HEK293 (cell line): ENCODE measurements around the gene ZEB2.
A peak's percentile ranks its signal among the peaks of the same experiment; 100 is the strongest.

ENCODE experiments used
- CTCF ChIA-PET: fragments of 350-600 bp; formaldehyde crosslinking; extraction: SDS; loops from one replicate; lab custom pipeline; 2021; ENCODE audit warnings: antibody characterized with exemption; lab: Yijun Ruan, JAX
- POLR2A ChIA-PET: fragments of 300-600 bp; formaldehyde crosslinking; extraction: SDS; loops from one replicate; lab custom pipeline; 2020; ENCODE audit warnings: antibody characterized with exemption, inconsistent platforms; lab: Yijun Ruan, JAX
- H3K27ac ChIP-seq: fragments of 200-500 bp; sonication (Bioruptor generic); 2 replicates; pipeline ENCODE4 v1.5.1; 2014; ENCODE audit warnings: low read depth, low read length, control low read depth, inconsistent platforms; ENCODE audit errors: extremely low read depth
- H3K36me3 ChIP-seq, 2 experiments: fragments of 200-500 bp in 1 of 2; sonication (Bioruptor generic) in 1 of 2; 1 replicate in 1 of 2; 2 replicates in 1 of 2; pipeline ENCODE4 v1.5.1; 2014 to 2017; ENCODE audit warnings: inconsistent platforms in 2 of 2, low read length in 2 of 2; ENCODE audit not compliant: control insufficient read depth in 2 of 2, insufficient read depth in 1 of 2
- H3K4me1 ChIP-seq: fragments of 200-500 bp; sonication (Bioruptor generic); 2 replicates; pipeline ENCODE4 v1.5.1; 2014; ENCODE audit warnings: mild to moderate bottlenecking, low read length, inconsistent platforms; ENCODE audit not compliant: control insufficient read depth, insufficient read depth
- H3K4me3 ChIP-seq: 2 replicates; pipeline ENCODE4 v1.5.1; 2011; ENCODE audit warnings: low read depth, mild to moderate bottlenecking, control low read depth, low read length, moderate library complexity
- H3K9me3 ChIP-seq: fragments of 200-500 bp; sonication (Bioruptor generic); 2 replicates; pipeline ENCODE4 v1.5.1; 2014; ENCODE audit warnings: low read depth, low read length, inconsistent platforms; ENCODE audit not compliant: control insufficient read depth, insufficient read depth
- GFI1B ChIP-seq: fragments of 450-650 bp; formaldehyde crosslinking; IDR thresholded peaks from 2 replicates; pipeline ENCODE4 v1.5.1; 2016; ENCODE audit warnings: missing biosample characterization, missing genetic modification characterization
- HOXD13 ChIP-seq: sonication (generic); formaldehyde crosslinking; IDR thresholded peaks from 2 replicates; pipeline ENCODE4 v1.8.0; 2022; ENCODE audit warnings: missing genetic modification reagents, borderline replicate concordance
- KLF10 ChIP-seq: fragments of 450-650 bp; IDR thresholded peaks from 2 replicates; pipeline ENCODE4 v1.5.1; 2018; ENCODE audit warnings: missing biosample characterization, mild to moderate bottlenecking, missing genetic modification characterization
- PRDM1 ChIP-seq: fragments of 450-650 bp; formaldehyde crosslinking; IDR thresholded peaks from 2 replicates; pipeline ENCODE4; 2016; ENCODE audit warnings: missing biosample characterization, missing genetic modification characterization
- SP2 ChIP-seq: fragments of 450-650 bp; formaldehyde crosslinking; IDR thresholded peaks from 2 replicates; pipeline ENCODE4 v1.5.1; 2016; ENCODE audit warnings: missing biosample characterization, missing genetic modification characterization
- SP7 ChIP-seq: fragments of 450-650 bp; formaldehyde crosslinking; IDR thresholded peaks from 2 replicates; pipeline ENCODE4 v1.5.1; 2016; ENCODE audit warnings: missing biosample characterization, missing genetic modification characterization
- ZBTB26 ChIP-seq: fragments of 450-650 bp; formaldehyde crosslinking; optimal IDR thresholded peaks from 2 replicates; pipeline ENCODE3; 2016; ENCODE audit warnings: missing biosample characterization, mild to moderate bottlenecking, missing genetic modification characterization
- ZBTB8A ChIP-seq: fragments of 450-650 bp; formaldehyde crosslinking; IDR thresholded peaks from 2 replicates; pipeline ENCODE4 v1.5.1; 2016; ENCODE audit warnings: missing biosample characterization, missing genetic modification characterization
- ZEB2 ChIP-seq: fragments of 450-650 bp; formaldehyde crosslinking; IDR thresholded peaks from 2 replicates; pipeline ENCODE4 v1.5.1; 2016; ENCODE audit warnings: missing biosample characterization, missing genetic modification characterization
- ZNF175 ChIP-seq: fragments of 450-650 bp; formaldehyde crosslinking; IDR thresholded peaks from 2 replicates; pipeline ENCODE4 v1.5.1; 2016; ENCODE audit warnings: missing biosample characterization, missing genetic modification characterization
- ZNF223 ChIP-seq: fragments of 450-650 bp; formaldehyde crosslinking; IDR thresholded peaks from 2 replicates; pipeline ENCODE4 v1.5.1; 2016; ENCODE audit warnings: missing biosample characterization, missing genetic modification characterization
- ZNF335 ChIP-seq: fragments of 450-650 bp; formaldehyde crosslinking; conservative IDR thresholded peaks from 2 replicates; pipeline ENCODE4 v1.5.1; 2016; ENCODE audit warnings: missing biosample characterization, missing genetic modification characterization
- ZNF341 ChIP-seq: fragments of 450-650 bp; formaldehyde crosslinking; IDR thresholded peaks from 2 replicates; pipeline ENCODE4; 2016; ENCODE audit warnings: low read depth, missing biosample characterization, missing genetic modification characterization
- ZNF366 ChIP-seq: fragments of 450-650 bp; formaldehyde crosslinking; conservative IDR thresholded peaks from 2 replicates; pipeline ENCODE4 v1.5.1; 2016; ENCODE audit warnings: missing biosample characterization, missing genetic modification characterization
- ZNF37A ChIP-seq: fragments of 450-650 bp; IDR thresholded peaks from 2 replicates; pipeline ENCODE4 v1.5.1; 2018; ENCODE audit warnings: missing biosample characterization, missing genetic modification characterization
- ZNF404 ChIP-seq: fragments of 450-650 bp; formaldehyde crosslinking; IDR thresholded peaks from 2 replicates; pipeline ENCODE4 v1.5.1; 2017; ENCODE audit warnings: missing biosample characterization, missing genetic modification characterization
- ZNF433 ChIP-seq: fragments of 450-650 bp; formaldehyde crosslinking; IDR thresholded peaks from 2 replicates; pipeline ENCODE4 v1.5.1; 2016; ENCODE audit warnings: missing biosample characterization, missing genetic modification characterization, low read depth
- ZNF501 ChIP-seq: fragments of 450-650 bp; formaldehyde crosslinking; IDR thresholded peaks from 2 replicates; pipeline ENCODE4 v1.5.1; 2016; ENCODE audit warnings: missing biosample characterization, missing genetic modification characterization
- ZNF560 ChIP-seq: fragments of 450-650 bp; formaldehyde crosslinking; IDR thresholded peaks from 2 replicates; pipeline ENCODE4 v1.5.1; 2017; ENCODE audit warnings: missing biosample characterization, missing genetic modification characterization, borderline replicate concordance
- ZNF561 ChIP-seq: fragments of 450-650 bp; IDR thresholded peaks from 2 replicates; pipeline ENCODE4 v1.5.1; 2018; ENCODE audit warnings: missing biosample characterization, missing genetic modification characterization, borderline replicate concordance
- ZNF596 ChIP-seq: fragments of 450-650 bp; IDR thresholded peaks from 2 replicates; pipeline ENCODE4 v1.5.0; 2018; ENCODE audit warnings: missing biosample characterization, mild to moderate bottlenecking, missing genetic modification characterization, moderate library complexity
- ZNF654 ChIP-seq: fragments of 450-650 bp; formaldehyde crosslinking; IDR thresholded peaks from 2 replicates; pipeline ENCODE4 v1.5.1; 2016; ENCODE audit warnings: low read depth, missing biosample characterization, missing genetic modification characterization
- ZNF660 ChIP-seq: fragments of 450-650 bp; IDR thresholded peaks from 2 replicates; pipeline ENCODE4 v1.5.1; 2018; ENCODE audit warnings: missing biosample characterization, mild to moderate bottlenecking, missing genetic modification characterization
- ZNF664 ChIP-seq: fragments of 450-650 bp; formaldehyde crosslinking; IDR thresholded peaks from 2 replicates; pipeline ENCODE4 v1.5.1; 2016; ENCODE audit warnings: missing biosample characterization, missing genetic modification characterization
- ZNF701 ChIP-seq: fragments of 450-650 bp; formaldehyde crosslinking; IDR thresholded peaks from 2 replicates; pipeline ENCODE4 v1.5.1; 2016; ENCODE audit warnings: missing biosample characterization, missing genetic modification characterization
- ZNF707 ChIP-seq: fragments of 450-650 bp; formaldehyde crosslinking; IDR thresholded peaks from 2 replicates; pipeline ENCODE4 v1.5.1; 2016; ENCODE audit warnings: missing biosample characterization, missing genetic modification characterization
- ZNF76 ChIP-seq: fragments of 450-650 bp; formaldehyde crosslinking; IDR thresholded peaks from 2 replicates; pipeline ENCODE4; 2016; ENCODE audit warnings: low read depth, missing biosample characterization, missing genetic modification characterization, borderline replicate concordance
- ZNF843 ChIP-seq: fragments of 450-650 bp; formaldehyde crosslinking; IDR thresholded peaks from 2 replicates; pipeline ENCODE4 v1.5.1; 2016; ENCODE audit warnings: missing biosample characterization, missing genetic modification characterization
- ZSCAN30 ChIP-seq: fragments of 450-650 bp; IDR thresholded peaks from 2 replicates; pipeline ENCODE4 v1.5.1; 2018; ENCODE audit warnings: missing biosample characterization, mild to moderate bottlenecking, missing genetic modification characterization, moderate library complexity
- ZXDB ChIP-seq: fragments of 450-650 bp; formaldehyde crosslinking; IDR thresholded peaks from 2 replicates; pipeline ENCODE4 v1.5.1; 2016; ENCODE audit warnings: missing biosample characterization, missing genetic modification characterization

Gene ZEB2

DNA sequence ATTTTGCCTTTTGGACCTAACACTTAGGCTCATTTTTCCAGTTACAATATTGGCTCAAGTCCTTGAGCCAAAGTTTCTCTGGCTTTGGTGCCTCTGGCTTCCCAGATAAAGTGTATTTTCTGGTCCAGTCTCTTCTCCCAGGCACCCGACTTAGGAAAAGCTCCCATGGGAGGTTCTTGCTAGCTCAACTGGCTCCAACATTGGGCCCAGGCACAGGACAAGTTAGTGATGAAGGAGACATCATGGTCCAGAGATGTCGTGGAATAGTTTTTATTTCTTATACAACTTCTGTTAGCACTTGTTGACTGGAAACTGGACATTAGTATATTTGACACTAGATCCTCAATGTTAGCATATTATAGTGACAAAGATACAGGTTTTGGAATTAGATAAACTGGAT is 8.2 kb upstream of the ZEB2 start:
- POLR2A ChIA-PET = no interaction called here
- H3K36me3 ChIP-seq = no peaks in the 10 kb centered on the region
- H3K4me3 ChIP-seq = no peak overlapping the region
- H3K27ac ChIP-seq = no peak overlapping the region
- CTCF ChIA-PET = no interaction called here
- H3K4me1 ChIP-seq = peaks cover 2% of the 10 kb centered on the region; the same call in 1 of the 2 replicates
- TF ChIP-seq KLF10 (tag by site-specific recombination) (no peak), ZNF366 (tag by site-specific recombination) (no peak), PRDM1 (no peak), ZBTB26 (no peak), ZNF404 (no peak), ZNF596 (tag by site-specific recombination) (no peak), ZSCAN30 (tag by site-specific recombination) (no peak), ZNF175 (no peak), SP2 (tag by site-specific recombination) (no peak), ZNF660 (tag by site-specific recombination) (no peak), ZNF707 (tag by site-specific recombination) (no peak), ZNF561 (tag by site-specific recombination) (no peak), ZNF664 (tag by site-specific recombination) (no peak), ZNF654 (tag by site-specific recombination) (no peak)
- no peaks in the 10 kb centered on the region for H3K9me3 ChIP-seq

DNA sequence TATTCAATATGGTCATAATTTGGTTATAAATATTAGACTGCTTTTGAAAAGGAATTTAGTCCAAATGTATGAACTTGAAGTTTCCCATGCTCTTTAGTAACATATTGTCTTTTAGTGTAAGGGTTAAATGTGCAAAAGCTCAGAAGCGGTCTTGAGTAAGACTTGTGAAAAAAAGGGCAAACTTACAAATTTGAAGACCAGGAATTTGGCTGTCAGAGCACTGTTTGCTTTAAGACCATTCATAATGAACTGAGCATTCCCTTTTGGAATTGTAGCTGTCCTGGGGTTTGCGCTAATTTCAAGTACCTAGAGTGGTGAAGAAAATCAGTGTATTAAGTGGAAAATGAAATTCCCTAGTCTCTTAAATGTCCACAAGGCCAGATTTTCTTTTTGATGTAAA is 6.9 kb upstream of the ZEB2 start:
- ChIA-PET CTCF (no interaction called here), POLR2A (no interaction called here)
- no peaks in the 10 kb centered on the region for H3K36me3 ChIP-seq
- no peaks in the 10 kb centered on the region for H3K9me3 ChIP-seq
- H3K4me1 ChIP-seq = peaks cover 2% of the 10 kb centered on the region; the same call in 1 of the 2 replicates
- no peak overlapping the region for H3K27ac ChIP-seq
- TF ChIP-seq ZNF660 (tag by site-specific recombination) (no peak), ZNF433 (no peak), ZNF560 (tag by site-specific recombination) (no peak), ZNF843 (tag by site-specific recombination) (no peak), ZNF76 (no peak), ZNF701 (tag by site-specific recombination) (no peak), ZNF501 (tag by site-specific recombination) (no peak), HOXD13 (CRISPR knock-in tag) (no peak)
- no peak overlapping the region for H3K4me3 ChIP-seq

DNA sequence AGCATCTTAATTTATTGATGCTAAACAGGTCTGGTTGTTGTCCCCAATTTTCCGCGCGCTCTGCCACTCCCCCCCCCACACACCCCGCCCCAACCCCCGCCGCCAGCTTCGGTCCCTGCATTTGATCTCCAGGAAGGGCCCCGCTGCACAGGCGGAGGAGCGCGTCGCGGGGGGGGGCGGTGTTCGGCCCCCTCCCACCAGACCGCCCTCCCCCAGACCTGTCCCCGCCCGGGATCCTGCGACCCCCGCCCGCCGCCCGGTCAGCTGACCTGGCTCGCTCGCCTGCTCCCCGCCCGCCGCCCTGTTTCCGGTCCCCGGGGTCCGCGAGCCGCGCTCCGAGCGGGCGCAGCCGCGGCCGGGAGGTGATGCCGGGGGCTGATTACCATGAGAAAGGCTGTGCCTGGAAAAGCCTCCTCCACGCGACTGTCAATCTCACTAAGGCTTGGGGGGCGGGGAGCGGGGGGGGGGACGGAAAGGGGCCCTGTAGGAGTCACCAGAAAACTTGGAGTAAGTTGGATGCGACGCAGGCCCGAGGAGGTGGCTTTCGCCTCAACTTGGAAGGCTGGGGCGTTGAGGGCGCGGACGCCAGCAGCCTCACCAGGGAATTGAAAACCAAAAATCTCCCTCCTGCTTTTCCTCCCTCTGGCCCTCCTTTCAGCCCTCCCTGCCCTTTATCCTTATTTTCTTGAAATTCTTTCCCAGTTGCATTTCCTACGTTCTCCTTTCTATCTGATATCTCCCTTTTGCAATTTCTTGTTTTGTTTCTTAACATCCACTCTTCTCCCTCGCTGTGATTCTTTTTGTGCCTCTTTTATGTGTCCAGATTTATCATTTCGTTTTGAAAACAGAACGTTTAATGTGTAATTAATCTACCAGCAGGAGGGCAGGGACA is 4.4 kb upstream of the ZEB2 start:
- Histone ChIP-seq H3K36me3 (no peaks in the 10 kb centered on the region), H3K9me3 (no peaks in the 10 kb centered on the region), H3K4me1 (peaks cover 7% of the 10 kb centered on the region; the same call in 1 of the 2 replicates), H3K27ac (peak overlapping the region; percentile 71; the same call in 1 of the 2 replicates), H3K4me3 (peak overlapping the region; percentile 58)
- ChIA-PET POLR2A (interaction anchor here (0.6 to 0.7 kb wide), 3 partner anchors 31 to 281 kb away, joined by 3 read pairs; no protein-coding TSS in a partner anchor), CTCF (interaction anchor here (0.6 kb wide), 2 partner anchors 246 to 1229 kb away, joined by 3 to 5 read pairs; no protein-coding TSS in a partner anchor)
- TF ChIP-seq PRDM1 = peak; percentile 73
- TF ChIP-seq ZBTB26 = peak; percentile 36
- TF ChIP-seq ZNF37A = no peak
- TF ChIP-seq ZBTB8A (tag by site-specific recombination) = peak; percentile 63
- 0 out of 2 replicates have a peak, but pooled peaks have one; percentile 30 for TF ChIP-seq ZEB2
- peak; percentile 64 for TF ChIP-seq ZNF341 (tag by site-specific recombination)
- TF ChIP-seq ZNF501 (tag by site-specific recombination) = 0 out of 2 replicates have a peak, but pooled peaks have one; percentile 29
- no peak for TF ChIP-seq GFI1B (tag by site-specific recombination)
- TF ChIP-seq ZNF366 (tag by site-specific recombination) = peak; percentile 63
- TF ChIP-seq ZXDB (tag by site-specific recombination) = no peak
- 0 out of 2 replicates have a peak, but pooled peaks have one; percentile 15 for TF ChIP-seq SP7 (tag by site-specific recombination)
- no peak for TF ChIP-seq ZNF223 (tag by site-specific recombination)
- peak; percentile 44 for TF ChIP-seq ZNF335 (tag by site-specific recombination)
